GM12878 (cell line): Measurements from ENCODE around the gene TRPM3. TPM values are rescaled to one million over a fixed set of nuclear protein-coding genes. Genes with fewer than 3 reads are reported as not detected.

ENCODE experiments used
- ATAC-seq: fragments of 200-7000 bp; cut with Tn5 transposase; 3 replicates; pipeline ENCODE4 v1.9.1; 2020; ENCODE audit warnings: mild to moderate bottlenecking, moderate library complexity
- BruUV-seq: library from RNA; stranded (reverse); fragments of 400-500 nt; replicated peaks from 2 replicates; lab custom pipeline; 2021; lab: Mats Ljungman, UMichigan
- CTCF ChIA-PET: fragments of 300-600 bp; sonication (Branson Sonifier 250); formaldehyde crosslinking; extraction: SDS; loops from one replicate; lab custom pipeline; 2021; ENCODE audit warnings: inconsistent platforms; lab: Yijun Ruan, JAX
- POLR2A ChIA-PET: fragments of 350-600 bp; formaldehyde crosslinking; extraction: SDS; loops from one replicate; lab custom pipeline; 2021; ENCODE audit warnings: inconsistent platforms; lab: Charles Lee
- RAD21 ChIA-PET: fragments of 300-600 bp; sonication (Branson Sonifier 250); formaldehyde crosslinking; loops from one replicate; lab custom pipeline; 2023; ENCODE audit warnings: antibody characterized with exemption; ENCODE audit not compliant: unreplicated experiment; lab: Charles Lee
- SMC1A ChIA-PET: fragments of 300-600 bp; sonication (Branson Sonifier 250); formaldehyde crosslinking; loops from one replicate; lab custom pipeline; 2023; ENCODE audit not compliant: unreplicated experiment, uncharacterized antibody; lab: Charles Lee
- DNase-seq: peaks from one replicate; pipeline ENCODE4 v3.0.0-alpha.2; 2011; ENCODE audit warnings: low read depth, low spot score
- FAIRE-seq: peaks from 3 replicates; lab custom pipeline; 2011; peaks lifted over from hg19 to GRCh38; lab: Jason Lieb, UNC
- H2AFZ ChIP-seq: 2 replicates; pipeline ENCODE4 v1.6.0; 2011; ENCODE audit warnings: low read depth, low read length, control low read depth; ENCODE audit not compliant: control insufficient read depth
- H3K27ac ChIP-seq: 2 replicates; pipeline ENCODE4 v1.5.1; 2011; ENCODE audit warnings: control low read depth; ENCODE audit not compliant: control insufficient read depth, insufficient read depth
- H3K27me3 ChIP-seq, 2 experiments: replicated peaks in 1 of 2; 2 replicates each; pipeline versions ENCODE4 v1.6.0 to v1.6.1; 2011; ENCODE audit warnings: low read length in 1 of 2; ENCODE audit not compliant: control insufficient read depth in 2 of 2, insufficient read depth in 2 of 2
- H3K36me3 ChIP-seq, 2 experiments: 2 replicates each; pipeline ENCODE4 v1.5.1; 2011; ENCODE audit warnings: low read length in 1 of 2; ENCODE audit not compliant: control insufficient read depth in 2 of 2, insufficient read depth in 2 of 2
- H3K4me1 ChIP-seq: 2 replicates; pipeline ENCODE4 v1.6.1; 2011; ENCODE audit warnings: mild to moderate bottlenecking, low read length, moderate library complexity, mixed read lengths; ENCODE audit not compliant: control insufficient read depth, insufficient read depth
- H3K4me2 ChIP-seq: 2 replicates; pipeline ENCODE4 v1.6.0; 2011; ENCODE audit warnings: control low read depth; ENCODE audit not compliant: control insufficient read depth, insufficient read depth
- H3K4me3 ChIP-seq: fragments of 200-600 bp; sonication (generic); 2 replicates; pipeline ENCODE4 v1.5.1; 2016
- H3K79me2 ChIP-seq: 2 replicates; pipeline ENCODE4 v1.6.0; 2011; ENCODE audit warnings: low read length; ENCODE audit not compliant: control insufficient read depth, insufficient read depth
- H3K9ac ChIP-seq: 2 replicates; pipeline ENCODE4 v1.8.0; 2011; ENCODE audit warnings: low read length, control low read depth, mixed read lengths; ENCODE audit not compliant: control insufficient read depth, insufficient read depth
- H3K9me3 ChIP-seq: replicated peaks from 3 replicates; pipeline ENCODE4 v1.5.1; 2011; ENCODE audit warnings: mild to moderate bottlenecking, low read length; ENCODE audit not compliant: control insufficient read depth, insufficient read depth
- H4K20me1 ChIP-seq: 2 replicates; pipeline ENCODE4 v1.6.0; 2011; ENCODE audit not compliant: control insufficient read depth, insufficient read depth
- BRCA1 ChIP-seq: IDR thresholded peaks from 2 replicates; pipeline ENCODE4 v1.6.1; 2011; ENCODE audit warnings: low read depth, low read length, improper control_type of control experiment
- CHD2 ChIP-seq: IDR thresholded peaks from 2 replicates; pipeline ENCODE4 v1.6.1; 2011; ENCODE audit warnings: low read depth, low read length, improper control_type of control experiment, borderline replicate concordance
- CREM ChIP-seq: IDR thresholded peaks from 2 replicates; pipeline ENCODE4 v1.6.1; 2014; ENCODE audit warnings: antibody characterized with exemption, low read depth
- GATAD2B ChIP-seq: fragments of 450-650 bp; conservative IDR thresholded peaks from 2 replicates; pipeline ENCODE4 v1.6.1; 2017; ENCODE audit warnings: low read depth, mild to moderate bottlenecking, moderate library complexity
- IKZF1 ChIP-seq: fragments of 450-650 bp; conservative IDR thresholded peaks from 2 replicates; pipeline ENCODE4 v1.6.1; 2017; ENCODE audit warnings: antibody characterized with exemption, mild to moderate bottlenecking
- NR2C2 ChIP-seq: IDR thresholded peaks from 2 replicates; pipeline ENCODE4 v1.6.1; 2011; ENCODE audit warnings: borderline replicate concordance, low read depth; ENCODE audit not compliant: control insufficient read depth, insufficient read length
- PAX5 ChIP-seq: IDR thresholded peaks from 2 replicates; pipeline ENCODE4 v1.6.1; 2011; ENCODE audit warnings: low read depth, low read length, borderline replicate concordance
- POU2F2 ChIP-seq: IDR thresholded peaks from 3 replicates; pipeline ENCODE4 v1.6.1; 2011; ENCODE audit warnings: low read depth, mild to moderate bottlenecking, low read length, borderline replicate concordance
- SUZ12 ChIP-seq: fragments of 200-600 bp; sonication (generic); IDR thresholded peaks from one replicate; pipeline ENCODE4 v1.6.1; 2018; ENCODE audit warnings: antibody characterized with exemption, mild to moderate bottlenecking; ENCODE audit not compliant: unreplicated experiment
- WRNIP1 ChIP-seq: IDR thresholded peaks from 2 replicates; pipeline ENCODE4 v1.6.1; 2011; ENCODE audit warnings: low read depth, low read length, improper control_type of control experiment, borderline replicate concordance
- ZBED1 ChIP-seq: IDR thresholded peaks from 2 replicates; pipeline ENCODE4 v1.6.1; 2016; ENCODE audit warnings: borderline replicate concordance
- WGBS: methylation state at CpG from one replicate; pipeline ENCODE4 v1.1.6; 2016; ENCODE audit warnings: low lambda C conversion rate; ENCODE audit not compliant: insufficient replicate concordance, insufficient coverage; ENCODE audit errors: missing lambda C conversion rate; 5-methylcytosine and 5-hydroxymethylcytosine counted together
- in situ Hi-C: fragments of 300-500 bp; cut with MboI; formaldehyde crosslinking; loops from 9 replicates; pipeline ENCODE4 v1.14.3; 2018; ENCODE audit warnings: mixed read lengths
- intact Hi-C: fragments of 100-400 bp; cut with micrococcal nuclease; formaldehyde crosslinking; loops from one replicate; pipeline ENCODE4 v1.14.2; 2022; ENCODE audit not compliant: unreplicated experiment
- polyA plus RNA-seq, 11 experiments: library from polyadenylated mRNA; depleted of rRNA in 4 of 11; unstranded in 6 of 11; stranded (reverse) in 5 of 11; fragments of >200 nt; fragmentation: Nextera tagmentation in 4 of 11; fragmentation: Illumina TruSeq in 1 of 11; extraction: Ambion mirVana in 4 of 11; extraction: Trizol in 1 of 11; gene quantifications; 1 replicate in 1 of 11; 2 replicates in 10 of 11; pipeline versions ENCODE4 v1.2.1 to v1.2.3, GENCODE V29; 2011 to 2016; ENCODE audit warnings: inconsistent platforms in 2 of 11, missing spikeins in 2 of 11, low read depth in 1 of 11
- total RNA-seq, 4 experiments: library from RNA; depleted of rRNA in 3 of 4; stranded (reverse); fragments of >200 nt in 3 of 4; fragmentation: Illumina TruSeq in 1 of 4; extraction: Trizol in 1 of 4; gene quantifications; 2 replicates each; pipeline versions ENCODE4 v1.2.1 to v1.2.3, GENCODE V29; 2013 to 2021
- TF ChIP-seq, protein P1 (sequence below): fragments of 450-650 bp; IDR thresholded peaks from 2 replicates; pipeline ENCODE4 v1.6.1; 2017; ENCODE audit warnings: mild to moderate bottlenecking, moderate library complexity
- TF ChIP-seq, protein P2 (sequence below): IDR thresholded peaks from 2 replicates; pipeline ENCODE4 v1.6.1; 2011; ENCODE audit warnings: low read depth, mild to moderate bottlenecking, low read length, moderate library complexity, borderline replicate concordance; ENCODE audit errors: extremely low read depth
- TF ChIP-seq, protein P3 (sequence below): fragments of 450-650 bp; IDR thresholded peaks from 2 replicates; pipeline ENCODE4 v1.6.1; 2017; ENCODE audit warnings: borderline replicate concordance

Gene TRPM3
- total and polyA plus RNA-seq, 10 of the 15 experiments (the other 5 are each of a cell fraction or from before 2014, with no cell fraction given) = not detected

DNA sequence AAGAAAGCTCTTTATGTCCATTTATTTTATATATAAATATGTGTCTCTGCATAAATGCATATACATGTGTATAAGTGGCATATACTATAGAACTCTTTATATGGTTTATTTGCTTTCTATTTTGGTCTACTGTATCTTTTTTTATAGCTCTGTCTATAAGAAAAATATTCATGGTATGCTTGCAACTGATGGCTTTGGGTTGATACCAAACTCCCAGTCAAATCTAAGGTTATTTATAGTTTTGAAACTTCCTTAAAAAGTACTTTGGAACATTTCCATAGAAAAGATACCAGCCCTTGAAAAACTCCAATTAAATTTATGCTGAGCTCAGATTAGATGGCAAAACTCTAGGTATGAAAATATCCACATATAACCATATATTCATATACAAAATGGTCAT is 587.0 kb downstream of the TRPM3 start (continued):
- TF ChIP-seq, protein P1, sequence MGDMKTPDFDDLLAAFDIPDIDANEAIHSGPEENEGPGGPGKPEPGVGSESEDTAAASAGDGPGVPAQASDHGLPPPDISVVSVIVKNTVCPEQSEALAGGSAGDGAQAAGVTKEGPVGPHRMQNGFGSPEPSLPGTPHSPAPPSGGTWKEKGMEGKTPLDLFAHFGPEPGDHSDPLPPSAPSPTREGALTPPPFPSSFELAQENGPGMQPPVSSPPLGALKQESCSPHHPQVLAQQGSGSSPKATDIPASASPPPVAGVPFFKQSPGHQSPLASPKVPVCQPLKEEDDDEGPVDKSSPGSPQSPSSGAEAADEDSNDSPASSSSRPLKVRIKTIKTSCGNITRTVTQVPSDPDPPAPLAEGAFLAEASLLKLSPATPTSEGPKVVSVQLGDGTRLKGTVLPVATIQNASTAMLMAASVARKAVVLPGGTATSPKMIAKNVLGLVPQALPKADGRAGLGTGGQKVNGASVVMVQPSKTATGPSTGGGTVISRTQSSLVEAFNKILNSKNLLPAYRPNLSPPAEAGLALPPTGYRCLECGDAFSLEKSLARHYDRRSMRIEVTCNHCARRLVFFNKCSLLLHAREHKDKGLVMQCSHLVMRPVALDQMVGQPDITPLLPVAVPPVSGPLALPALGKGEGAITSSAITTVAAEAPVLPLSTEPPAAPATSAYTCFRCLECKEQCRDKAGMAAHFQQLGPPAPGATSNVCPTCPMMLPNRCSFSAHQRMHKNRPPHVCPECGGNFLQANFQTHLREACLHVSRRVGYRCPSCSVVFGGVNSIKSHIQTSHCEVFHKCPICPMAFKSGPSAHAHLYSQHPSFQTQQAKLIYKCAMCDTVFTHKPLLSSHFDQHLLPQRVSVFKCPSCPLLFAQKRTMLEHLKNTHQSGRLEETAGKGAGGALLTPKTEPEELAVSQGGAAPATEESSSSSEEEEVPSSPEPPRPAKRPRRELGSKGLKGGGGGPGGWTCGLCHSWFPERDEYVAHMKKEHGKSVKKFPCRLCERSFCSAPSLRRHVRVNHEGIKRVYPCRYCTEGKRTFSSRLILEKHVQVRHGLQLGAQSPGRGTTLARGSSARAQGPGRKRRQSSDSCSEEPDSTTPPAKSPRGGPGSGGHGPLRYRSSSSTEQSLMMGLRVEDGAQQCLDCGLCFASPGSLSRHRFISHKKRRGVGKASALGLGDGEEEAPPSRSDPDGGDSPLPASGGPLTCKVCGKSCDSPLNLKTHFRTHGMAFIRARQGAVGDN = no peak
- TF ChIP-seq BRCA1 = no peak
- no peak for TF ChIP-seq CREM
- TF ChIP-seq GATAD2B = no peak
- TF ChIP-seq, protein P2, sequence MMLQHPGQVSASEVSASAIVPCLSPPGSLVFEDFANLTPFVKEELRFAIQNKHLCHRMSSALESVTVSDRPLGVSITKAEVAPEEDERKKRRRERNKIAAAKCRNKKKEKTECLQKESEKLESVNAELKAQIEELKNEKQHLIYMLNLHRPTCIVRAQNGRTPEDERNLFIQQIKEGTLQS = no peak

DNA sequence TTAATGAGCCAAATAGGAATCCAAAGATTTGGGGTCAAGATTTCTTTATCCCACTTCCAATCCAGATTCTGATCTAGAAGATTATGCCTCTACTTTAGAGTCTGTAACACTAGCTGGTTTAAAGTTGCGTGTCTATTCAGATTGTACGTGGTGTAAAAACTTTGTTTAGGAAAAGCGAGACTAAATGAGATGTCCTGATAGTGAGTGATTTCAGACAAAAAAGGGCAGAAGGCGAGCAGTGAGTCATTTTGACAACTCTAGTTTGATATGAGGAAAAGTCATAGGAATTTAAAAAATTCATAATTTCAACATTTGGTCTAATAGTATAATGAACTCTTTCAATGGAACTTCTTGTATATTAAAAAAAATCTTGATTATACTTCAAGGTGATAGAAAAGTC is 587.4 kb downstream of the TRPM3 start:
- H3K4me1 ChIP-seq = no peaks in the 10 kb centered on the region
- H3K79me2 ChIP-seq = no peaks in the 10 kb centered on the region
- no peak overlapping the region for H3K4me3 ChIP-seq
- H3K9ac ChIP-seq = no peak overlapping the region
- ChIA-PET POLR2A (interaction anchor here (1.0 kb wide), 1 partner anchor 17 kb away, joined by 3 read pairs; no protein-coding TSS in a partner anchor), RAD21 (no interaction called here), SMC1A (interaction anchor here (0.8 to 2.7 kb wide), 5 partner anchors 9 to 50 kb away, joined by 3 to 10 read pairs (median 3); no protein-coding TSS in a partner anchor), CTCF (no interaction called here)
- H3K9me3 ChIP-seq = no peaks in the 10 kb centered on the region
- no peak for FAIRE-seq
- no peak for ATAC-seq
- no peaks in the 10 kb centered on the region for H3K27me3 ChIP-seq
- H4K20me1 ChIP-seq = no peaks in the 10 kb centered on the region
- intact Hi-C loops (no loop called here), in situ Hi-C loops (no loop called here)
- 62% methylated on average over 4 of the region's 4 CpGs for WGBS
- BruUV-seq = no TSS peak
- TF ChIP-seq IKZF1 (no peak), SUZ12 (no peak), PAX5 (no peak), NR2C2 (no peak), CHD2 (no peak), WRNIP1 (no peak), ZBED1 (no peak), POU2F2 (no peak)
- TF ChIP-seq, protein P3, sequence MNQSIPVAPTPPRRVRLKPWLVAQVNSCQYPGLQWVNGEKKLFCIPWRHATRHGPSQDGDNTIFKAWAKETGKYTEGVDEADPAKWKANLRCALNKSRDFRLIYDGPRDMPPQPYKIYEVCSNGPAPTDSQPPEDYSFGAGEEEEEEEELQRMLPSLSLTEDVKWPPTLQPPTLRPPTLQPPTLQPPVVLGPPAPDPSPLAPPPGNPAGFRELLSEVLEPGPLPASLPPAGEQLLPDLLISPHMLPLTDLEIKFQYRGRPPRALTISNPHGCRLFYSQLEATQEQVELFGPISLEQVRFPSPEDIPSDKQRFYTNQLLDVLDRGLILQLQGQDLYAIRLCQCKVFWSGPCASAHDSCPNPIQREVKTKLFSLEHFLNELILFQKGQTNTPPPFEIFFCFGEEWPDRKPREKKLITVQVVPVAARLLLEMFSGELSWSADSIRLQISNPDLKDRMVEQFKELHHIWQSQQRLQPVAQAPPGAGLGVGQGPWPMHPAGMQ = no peak
- no peak overlapping the region for H3K4me2 ChIP-seq
- DNase-seq = no peak
- no peaks in the 10 kb centered on the region for H3K36me3 ChIP-seq
- H2AFZ ChIP-seq = no peak overlapping the region
- no peak overlapping the region for H3K27ac ChIP-seq
